ENCODE data around the gene ITGAD. TPM values are rescaled to one million over a fixed set of nuclear protein-coding genes. Genes with fewer than 3 reads are reported as not detected.

The ITGAD gene
- total RNA-seq, 1 donor from 2014 or later = not detected

- H3K36me3 Mint-ChIP-seq (ENCODE audit: low read depth) = no peaks in the 10 kb centered on the region
- DNase-seq (ENCODE audit: low spot score) = no peak
- H3K27ac Mint-ChIP-seq (ENCODE audit: unreplicated experiment) = no peak overlapping the region
- no peak for TF ChIP-seq CTCF (IDR thresholded peaks at IDR 0.05)
- H3K9me3 Mint-ChIP-seq (ENCODE audit: low read depth) = peaks cover 8% of the 10 kb centered on the region
- no peaks in the 10 kb centered on the region for H3K27me3 Mint-ChIP-seq (ENCODE audit: low read depth)
- no peaks in the 10 kb centered on the region for H3K4me1 Mint-ChIP-seq (ENCODE audit: low read depth)
- no peak overlapping the region for H3K4me3 Mint-ChIP-seq (ENCODE audit: unreplicated experiment)
These were observed 9.6 kb downstream of the ITGAD start for GRCh38 chr16:31402687-31403086.

- no peak for TF ChIP-seq CTCF (IDR thresholded peaks at IDR 0.05)
- H3K27ac Mint-ChIP-seq (ENCODE audit: unreplicated experiment) = no peak overlapping the region
- no peaks in the 10 kb centered on the region for H3K4me1 Mint-ChIP-seq (ENCODE audit: low read depth)
- peaks cover 8% of the 10 kb centered on the region for H3K9me3 Mint-ChIP-seq (ENCODE audit: low read depth)
- no peaks in the 10 kb centered on the region for H3K36me3 Mint-ChIP-seq (ENCODE audit: low read depth)
- H3K4me3 Mint-ChIP-seq (ENCODE audit: unreplicated experiment) = no peak overlapping the region
- no peak for DNase-seq (ENCODE audit: low spot score)
- H3K27me3 Mint-ChIP-seq (ENCODE audit: low read depth) = peaks cover 8% of the 10 kb centered on the region
These were observed 10.6 kb downstream of the ITGAD start for GRCh38 chr16:31403590-31404352.

- Mint-ChIP-seq H3K4me3 (ENCODE audit: unreplicated experiment) (no peak overlapping the region), H3K27ac (ENCODE audit: unreplicated experiment) (no peak overlapping the region), H3K9me3 (ENCODE audit: low read depth) (peaks cover 5% of the 10 kb centered on the region), H3K27me3 (ENCODE audit: low read depth) (peaks cover 11% of the 10 kb centered on the region), H3K36me3 (ENCODE audit: low read depth) (no peaks in the 10 kb centered on the region), H3K4me1 (ENCODE audit: low read depth) (no peaks in the 10 kb centered on the region)
- no peak for DNase-seq (ENCODE audit: low spot score)
- no peak for TF ChIP-seq CTCF (IDR thresholded peaks at IDR 0.05)
These were observed 11.4 kb downstream of the ITGAD start for GRCh38 chr16:31404353-31405064.

- H3K27ac Mint-ChIP-seq (ENCODE audit: unreplicated experiment) = no peak overlapping the region
- TF ChIP-seq CTCF (IDR thresholded peaks at IDR 0.05) = no peak
- no peak overlapping the region for H3K4me3 Mint-ChIP-seq (ENCODE audit: unreplicated experiment)
- peaks cover 2% of the 10 kb centered on the region for H3K36me3 Mint-ChIP-seq (ENCODE audit: low read depth)
- H3K27me3 Mint-ChIP-seq (ENCODE audit: low read depth) = peaks cover 14% of the 10 kb centered on the region
- no peaks in the 10 kb centered on the region for H3K9me3 Mint-ChIP-seq (ENCODE audit: low read depth)
- DNase-seq (ENCODE audit: low spot score) = no peak
- H3K4me1 Mint-ChIP-seq (ENCODE audit: low read depth) = no peaks in the 10 kb centered on the region
These were observed 14.3 kb downstream of the ITGAD start for GRCh38 chr16:31407406-31407805.

- TF ChIP-seq CTCF (IDR thresholded peaks at IDR 0.05) = no peak
- no peak for DNase-seq (ENCODE audit: low spot score)
- no peak overlapping the region for H3K27ac Mint-ChIP-seq (ENCODE audit: unreplicated experiment)
- H3K4me3 Mint-ChIP-seq (ENCODE audit: unreplicated experiment) = no peak overlapping the region
- no peaks in the 10 kb centered on the region for H3K9me3 Mint-ChIP-seq (ENCODE audit: low read depth)
- peaks cover 25% of the 10 kb centered on the region for H3K27me3 Mint-ChIP-seq (ENCODE audit: low read depth)
- H3K4me1 Mint-ChIP-seq (ENCODE audit: low read depth) = no peaks in the 10 kb centered on the region
- peaks cover 2% of the 10 kb centered on the region for H3K36me3 Mint-ChIP-seq (ENCODE audit: low read depth)
These were observed 16.3 kb downstream of the ITGAD start for GRCh38 chr16:31409433-31409832.
